Measurements from ENCODE around the gene DEFB113.

Gene DEFB113

GRCh38 chr6:49935387-49935786 lies 34.0 kb downstream of the DEFB113 start:
- DNase-seq (ENCODE audit: low spot score): no peak

DNA sequence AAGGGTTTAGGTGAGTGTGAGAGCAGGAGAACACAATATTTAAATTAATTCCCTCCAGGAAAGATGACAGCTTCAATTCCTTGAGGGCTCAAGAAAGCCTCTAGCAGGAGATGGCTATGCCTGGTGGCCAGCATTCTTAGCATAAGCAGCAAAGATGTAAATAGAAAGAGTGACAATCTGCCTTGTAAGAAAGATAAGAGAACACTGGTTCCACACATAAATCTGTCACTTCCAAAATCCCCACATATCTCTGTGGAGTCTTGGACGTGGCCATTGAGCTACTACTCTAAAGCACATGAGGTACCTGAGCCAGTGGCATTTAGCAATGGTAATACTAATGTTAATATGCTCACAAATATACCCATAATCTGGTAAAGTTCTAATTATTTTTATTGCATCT lies 34.7 kb downstream of the DEFB113 start:
- no peak for DNase-seq (ENCODE audit: low spot score)

DNA sequence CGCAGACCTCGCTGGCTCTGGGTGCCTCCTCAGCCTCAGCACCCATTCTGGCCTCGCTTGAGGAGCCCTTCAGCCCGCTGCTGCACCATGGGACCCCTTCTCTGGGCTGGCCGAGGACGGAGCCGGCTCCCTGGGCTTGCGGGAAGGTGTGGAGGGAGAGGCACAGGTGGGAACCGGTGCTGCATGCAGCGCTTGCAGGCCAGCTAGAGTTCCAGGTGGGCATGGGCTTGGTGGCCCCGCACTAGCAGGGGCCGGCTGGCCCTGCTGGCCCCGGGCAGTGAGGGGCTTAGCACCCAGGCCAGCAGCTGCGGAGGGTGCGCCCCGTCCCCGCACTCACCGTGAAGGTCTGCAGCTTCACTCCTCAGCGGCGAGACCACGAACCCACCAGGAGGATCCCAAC lies 35.9 kb downstream of the DEFB113 start:
- no peak for DNase-seq (ENCODE audit: low spot score)

DNA sequence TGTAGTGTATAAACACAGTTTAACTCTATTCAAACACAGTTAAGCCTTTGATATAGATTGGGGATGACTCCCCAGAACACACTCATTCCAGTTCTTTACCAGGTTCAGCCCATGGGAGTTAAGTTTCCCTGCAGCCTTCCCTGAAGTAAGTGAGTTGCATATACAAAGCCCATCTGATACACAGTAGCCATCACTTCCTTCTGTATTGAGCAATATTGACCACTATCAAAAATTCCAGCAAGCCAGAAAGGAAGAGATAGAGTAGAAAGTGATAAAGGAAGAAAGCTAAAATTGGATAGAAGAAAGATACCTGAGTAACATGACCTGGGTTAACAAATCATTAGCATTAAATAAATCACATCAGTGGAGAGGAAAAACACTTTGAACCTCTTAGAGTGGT lies 40.1 kb downstream of the DEFB113 start:
- DNase-seq (ENCODE audit: low spot score): no peak

GRCh38 chr6:49923826-49924225 lies 45.6 kb downstream of the DEFB113 start:
- no peak for DNase-seq (ENCODE audit: low spot score)

DNA sequence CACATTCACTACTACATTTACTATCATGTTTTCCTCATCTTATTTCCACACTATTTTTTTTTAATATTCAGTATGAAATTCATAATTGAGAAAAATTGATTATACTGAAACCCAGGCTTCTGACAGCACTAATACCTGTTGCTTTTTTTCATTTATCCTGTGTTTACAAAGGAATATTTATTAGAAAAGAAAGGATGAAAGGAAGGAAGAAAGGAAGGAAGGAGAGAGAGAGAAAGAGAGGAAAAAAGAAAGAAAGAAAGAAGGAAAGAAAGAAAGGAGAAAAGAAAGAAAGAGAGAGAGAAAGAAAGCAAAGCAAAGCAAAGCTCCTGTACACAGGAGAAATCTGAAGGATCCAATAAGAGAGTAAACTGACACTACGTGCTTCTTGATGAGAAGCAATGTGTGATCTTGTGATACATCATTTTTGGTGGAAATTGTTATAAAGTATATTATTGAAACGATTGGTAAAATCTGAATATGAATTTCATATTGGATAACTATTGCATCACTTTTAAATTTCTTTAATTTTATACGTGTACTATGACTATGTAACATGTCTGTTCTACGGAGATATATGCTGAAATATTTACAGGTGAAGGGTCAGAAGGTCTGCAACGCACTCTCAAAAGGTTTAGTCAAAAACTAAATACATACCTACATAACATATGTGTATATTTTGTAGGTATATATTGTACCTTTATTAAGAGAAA lies 49.3 kb downstream of the DEFB113 start:
- no peak for DNase-seq (ENCODE audit: low spot score)

- no peak for DNase-seq (ENCODE audit: low spot score)
Measured at GRCh38 chr6:49919261-49919660, 50.2 kb downstream of the DEFB113 start.

DNA sequence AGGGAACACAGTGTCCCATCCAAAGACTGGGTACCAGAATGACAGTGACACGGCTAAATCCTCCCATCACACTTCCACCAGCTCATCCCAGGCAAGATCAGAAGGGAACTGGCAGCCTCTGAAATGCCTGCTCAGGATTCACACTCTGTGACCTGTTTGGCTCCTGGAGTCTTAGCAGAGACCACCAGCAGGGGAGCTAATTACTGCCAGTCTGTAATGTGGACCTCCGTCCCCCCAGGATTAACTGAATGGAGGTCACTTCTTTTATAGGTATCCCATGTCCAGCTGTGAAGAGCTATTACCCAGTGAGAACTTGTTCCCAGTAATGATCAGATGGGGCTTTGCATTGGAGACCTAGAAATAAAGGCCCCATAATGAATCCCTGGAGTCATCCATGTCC lies 50.6 kb downstream of the DEFB113 start:
- DNase-seq (ENCODE audit: low spot score): no peak
